GM12873 (cell line): ENCODE measurements around the gene ZNF208.

Source experiments
- CTCF ChIP-seq: IDR thresholded peaks from 2 replicates; pipeline ENCODE4 v1.5.1; 2012; ENCODE audit warnings: low read depth, mild to moderate bottlenecking, moderate library complexity, low read length, control low read depth; ENCODE audit not compliant: insufficient read depth; ENCODE audit errors: missing control alignments

ZNF208 gene

GRCh38 chr19:21908066-21908465, 102.7 kb downstream of the ZNF208 start:
- no peak for TF ChIP-seq CTCF

- no peak for TF ChIP-seq CTCF
Observed at GRCh38 chr19:21907516-21907915, 103.2 kb downstream of the ZNF208 start.

DNA sequence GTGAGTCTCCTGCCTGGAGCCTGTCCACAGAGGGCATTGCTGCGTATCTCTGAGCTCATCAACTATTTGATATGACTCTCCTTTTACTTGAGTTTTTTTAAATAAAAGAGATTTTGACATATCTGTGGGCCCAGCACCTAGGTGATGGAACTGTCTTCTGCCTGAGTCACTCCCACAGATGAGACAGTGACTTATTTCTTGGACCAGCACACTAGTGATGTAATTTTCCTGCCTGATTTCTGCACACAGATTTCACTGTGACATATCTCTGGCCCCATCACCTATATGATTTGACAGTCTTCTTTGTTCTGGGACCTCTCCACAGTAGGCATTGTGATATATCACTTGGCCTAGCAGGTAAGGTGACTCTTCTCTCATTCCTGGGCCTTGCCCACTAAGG, 108.2 kb downstream of the ZNF208 start:
- no peak for TF ChIP-seq CTCF

DNA sequence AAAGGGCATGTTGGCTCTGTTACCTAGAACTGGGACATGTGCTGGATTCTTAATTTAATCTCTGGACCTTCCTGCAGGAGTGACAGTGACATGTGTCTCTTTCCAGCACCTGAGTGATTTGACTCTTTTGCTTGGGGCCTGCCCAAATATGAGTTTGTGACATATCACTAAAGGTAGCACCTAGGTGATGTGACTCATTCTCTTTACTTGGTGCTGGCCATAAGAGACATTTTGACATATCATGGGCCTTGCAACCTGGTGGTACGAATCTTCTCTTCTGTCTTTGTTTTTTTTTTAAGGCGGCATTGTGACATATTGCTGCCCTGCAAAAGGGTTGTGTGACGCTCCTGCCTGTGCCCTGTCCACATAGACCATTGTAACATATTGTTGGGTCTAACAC, 108.9 kb downstream of the ZNF208 start:
- TF ChIP-seq CTCF = no peak

GRCh38 chr19:21900401-21900800, 110.3 kb downstream of the ZNF208 start:
- TF ChIP-seq CTCF = no peak

DNA sequence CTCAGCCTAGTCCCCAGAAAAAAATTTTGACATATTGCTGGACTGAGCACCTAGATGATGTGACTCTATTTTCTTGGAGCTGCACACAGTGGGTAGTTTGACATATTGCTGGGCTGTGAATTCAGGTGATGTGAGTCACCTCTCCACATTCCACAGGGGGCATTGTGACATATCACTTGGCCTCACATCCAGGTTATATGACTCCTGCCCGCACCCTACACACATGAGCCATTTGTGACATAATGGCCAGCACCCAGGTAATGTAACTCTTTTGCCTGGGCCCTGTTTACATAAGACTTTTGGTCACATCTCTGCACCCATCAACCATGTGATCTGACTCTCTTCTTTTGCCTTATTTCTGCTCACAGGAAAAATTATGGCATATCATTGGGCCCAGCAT, 119.7 kb downstream of the ZNF208 start:
- TF ChIP-seq CTCF = no peak

DNA sequence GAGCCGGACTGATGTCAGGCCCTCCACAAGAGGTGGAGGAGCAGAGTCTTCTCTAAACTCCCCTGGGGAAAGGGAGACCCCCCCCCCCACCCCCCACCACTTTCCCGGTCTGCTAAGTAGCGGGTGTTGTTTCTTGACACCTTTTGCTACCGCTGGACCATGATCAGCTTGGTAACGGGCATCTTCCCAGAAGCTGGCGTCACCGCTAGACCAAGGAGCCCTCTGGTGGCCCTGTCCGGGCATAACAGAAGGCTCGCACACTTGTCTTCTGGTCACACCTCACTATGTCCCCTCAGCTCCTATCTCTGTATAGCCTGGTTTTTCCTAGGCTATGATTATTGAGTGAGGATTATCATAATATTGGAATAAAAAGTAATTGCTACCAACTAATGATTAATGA, 120.7 kb downstream of the ZNF208 start:
- peak; percentile 20 for TF ChIP-seq CTCF
